Mesodermal cell (in vitro differentiated cells): ENCODE data around the gene SH3PXD2B.

Source experiments
- H3K27ac ChIP-seq: 2 replicates; pipeline ENCODE4 v1.7.0; 2013; ENCODE audit warnings: mild to moderate bottlenecking, low read depth, low read length, moderate library complexity; ENCODE audit not compliant: severe bottlenecking
- H3K36me3 ChIP-seq: 2 replicates; pipeline ENCODE4 v1.7.1; 2013; ENCODE audit warnings: mild to moderate bottlenecking, low read length, moderate library complexity; ENCODE audit not compliant: control insufficient read depth, insufficient read depth
- H3K4me1 ChIP-seq: one replicate; pipeline ENCODE4 v1.7.1; 2013; ENCODE audit warnings: mild to moderate bottlenecking, low read length; ENCODE audit not compliant: insufficient read depth, control insufficient read depth, poor library complexity, severe bottlenecking
- H3K4me3 ChIP-seq: 2 replicates; pipeline ENCODE4 v1.7.0; 2013; ENCODE audit warnings: low read length, control low read depth, mild to moderate bottlenecking; ENCODE audit not compliant: insufficient read depth, poor library complexity, severe bottlenecking; ENCODE audit errors: extremely low read depth
- H3K9me3 ChIP-seq: 2 replicates; pipeline ENCODE4 v1.7.1; 2013; ENCODE audit warnings: mild to moderate bottlenecking, low read length, moderate library complexity; ENCODE audit not compliant: control insufficient read depth
- WGBS, 2 experiments: methylation state at CpG; one replicate each; pipeline ENCODE4 v1.1.5; 2013; ENCODE audit warnings: missing lambda C conversion rate in 2 of 2; ENCODE audit not compliant: insufficient coverage in 2 of 2; 5-methylcytosine and 5-hydroxymethylcytosine counted together

The SH3PXD2B gene

DNA sequence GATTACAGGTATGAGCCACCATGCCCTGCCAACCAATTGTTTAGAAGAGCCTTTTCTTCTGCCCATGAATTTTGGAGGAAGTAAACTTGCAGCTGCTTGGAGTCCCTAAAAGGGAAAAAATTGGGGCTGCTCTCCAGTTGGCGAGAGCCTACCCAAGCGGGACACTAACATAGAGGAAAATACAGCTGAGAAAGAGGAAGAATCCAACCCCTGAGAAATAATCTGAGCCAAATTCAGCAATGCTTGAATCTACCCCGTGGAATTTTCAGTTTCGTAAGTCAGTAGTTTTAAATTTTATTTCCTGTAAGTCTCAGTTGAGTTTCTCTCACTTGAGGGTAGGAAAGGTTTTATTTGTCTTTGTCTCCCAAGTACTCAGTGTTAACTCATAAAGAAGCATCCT, 140.4 kb downstream of the SH3PXD2B start:
- Histone ChIP-seq H3K4me3 (no peak overlapping the region), H3K36me3 (no peaks in the 10 kb centered on the region), H3K4me1 (peaks cover 8% of the 10 kb centered on the region), H3K27ac (no peak overlapping the region), H3K9me3 (no peaks in the 10 kb centered on the region)
- WGBS, 2 experiments: 83 to 93% methylated on average over 2 to 3 of the region's 4 CpGs

- no CpG with 5 or more reads among the region's 1 CpG for WGBS, 2 experiments
- H3K9me3 ChIP-seq: no peaks in the 10 kb centered on the region
- no peaks in the 10 kb centered on the region for H3K36me3 ChIP-seq
- H3K4me3 ChIP-seq: no peak overlapping the region
- H3K4me1 ChIP-seq: peaks cover 8% of the 10 kb centered on the region
- H3K27ac ChIP-seq: no peak overlapping the region
Observed at GRCh38 chr5:172312286-172312685, 142.0 kb downstream of the SH3PXD2B start.

- H3K4me3 ChIP-seq: no peak overlapping the region
- 93 to 100% methylated on average over 1 to 2 of the region's 4 CpGs for WGBS, 2 experiments
- H3K4me1 ChIP-seq: peaks cover 8% of the 10 kb centered on the region
- no peaks in the 10 kb centered on the region for H3K9me3 ChIP-seq
- no peaks in the 10 kb centered on the region for H3K36me3 ChIP-seq
- no peak overlapping the region for H3K27ac ChIP-seq
Observed at GRCh38 chr5:172311605-172312004, 142.7 kb downstream of the SH3PXD2B start.

- Histone ChIP-seq H3K36me3 (no peaks in the 10 kb centered on the region), H3K4me3 (no peak overlapping the region), H3K9me3 (peaks cover 4% of the 10 kb centered on the region), H3K4me1 (peaks cover 8% of the 10 kb centered on the region), H3K27ac (no peak overlapping the region)
- WGBS, 2 experiments: 82 to 93% methylated on average over 2 to 3 of the region's 7 CpGs
Observed at GRCh38 chr5:172311026-172311425, 143.3 kb downstream of the SH3PXD2B start.

- Histone ChIP-seq H3K36me3 (no peaks in the 10 kb centered on the region), H3K27ac (no peak overlapping the region), H3K4me1 (no peaks in the 10 kb centered on the region), H3K4me3 (no peak overlapping the region), H3K9me3 (peaks cover 13% of the 10 kb centered on the region)
- WGBS, 2 experiments: 100% methylated on average over 1 of the region's 2 CpGs; no CpG with 5 or more reads in 1 of the 2 experiments
Observed at GRCh38 chr5:172305380-172305779, 148.9 kb downstream of the SH3PXD2B start.

DNA sequence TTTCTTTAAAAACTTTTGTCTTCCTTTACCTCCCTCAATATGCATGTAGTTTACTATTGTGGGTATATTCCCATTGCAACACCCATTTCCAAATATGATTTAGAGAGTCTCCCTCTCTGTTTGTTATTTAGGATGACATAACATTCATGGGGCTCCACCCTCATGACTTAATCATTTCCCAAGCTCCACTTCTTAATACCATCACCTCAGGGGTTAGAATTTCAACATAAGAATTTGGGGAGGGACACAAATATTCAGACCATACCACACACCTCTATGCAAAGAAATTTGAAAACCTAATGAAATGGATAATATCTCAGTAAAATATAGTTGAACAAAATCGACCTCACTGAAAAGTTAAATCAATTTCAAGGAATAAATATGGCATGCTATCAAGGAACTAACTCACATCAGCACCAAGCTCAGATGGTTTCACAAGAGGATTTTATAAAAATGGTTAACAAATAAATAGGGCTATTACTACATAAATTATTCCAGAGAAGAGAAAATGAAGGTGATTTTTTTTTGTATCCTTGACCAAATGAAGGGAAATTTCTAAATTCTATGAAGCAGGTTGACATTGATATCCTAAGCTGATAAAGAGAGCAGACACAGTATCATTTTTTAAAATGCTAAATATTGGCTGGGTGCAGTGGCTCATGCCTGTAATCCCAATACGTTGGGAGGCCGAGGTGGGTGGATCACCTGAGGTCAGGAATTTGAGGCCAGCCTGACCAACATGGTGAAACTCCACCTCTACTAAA, 150.6 kb downstream of the SH3PXD2B start:
- Histone ChIP-seq H3K4me1 (no peaks in the 10 kb centered on the region), H3K9me3 (peaks cover 13% of the 10 kb centered on the region), H3K4me3 (no peak overlapping the region), H3K27ac (no peak overlapping the region), H3K36me3 (no peaks in the 10 kb centered on the region)
- 100% methylated on average over 1 of the region's 3 CpGs; no CpG with 5 or more reads in 1 of the 2 experiments for whole genome bisulfite sequencing, 2 experiments

- WGBS, 2 experiments: 60 to 83% methylated on average over 4 to 5 of the region's 5 CpGs
- Histone ChIP-seq H3K4me3 (no peak overlapping the region), H3K4me1 (no peaks in the 10 kb centered on the region), H3K9me3 (peaks cover 13% of the 10 kb centered on the region), H3K36me3 (no peaks in the 10 kb centered on the region), H3K27ac (no peak overlapping the region)
Observed at GRCh38 chr5:172303162-172303561, 151.2 kb downstream of the SH3PXD2B start.

GRCh38 chr5:172302047-172302710, 152.1 kb downstream of the SH3PXD2B start:
- Histone ChIP-seq H3K27ac (no peak overlapping the region), H3K4me1 (no peaks in the 10 kb centered on the region)
- 72 to 77% methylated on average over 7 to 9 of the region's 9 CpGs for WGBS, 2 experiments

DNA sequence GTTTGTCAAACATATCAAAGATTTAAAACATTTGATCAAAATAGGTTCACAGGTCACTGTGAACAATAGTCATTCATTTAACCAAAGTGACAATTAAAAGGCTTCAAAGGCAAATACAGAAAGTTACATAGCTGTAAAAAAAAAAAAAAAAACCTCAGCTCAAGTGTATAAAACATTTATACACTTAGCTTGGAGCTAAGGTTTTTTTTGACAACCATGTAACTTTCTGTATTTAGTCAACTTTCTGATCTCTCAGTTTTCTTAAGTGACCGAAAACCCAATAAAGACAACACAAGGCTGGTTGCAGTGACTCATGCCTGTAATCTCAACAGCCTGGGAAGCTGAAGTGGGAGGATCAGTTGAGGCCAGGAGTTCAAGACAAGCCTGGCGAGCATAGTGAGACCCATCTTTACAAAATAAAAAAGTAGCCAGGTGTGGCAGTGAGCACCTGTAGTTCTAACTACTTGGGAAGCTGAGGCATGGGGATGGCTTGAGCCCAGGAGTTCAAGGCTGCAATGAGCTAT, 154.3 kb downstream of the SH3PXD2B start:
- H3K27ac ChIP-seq: no peak overlapping the region
- 86 to 100% methylated on average over 1 of the region's 2 CpGs for WGBS, 2 experiments

More at GRCh38 chr5:172302047-172302710, 152.1 kb downstream of the SH3PXD2B start:
- peaks cover 13% of the 10 kb centered on the region for H3K9me3 ChIP-seq
- H3K36me3 ChIP-seq: no peaks in the 10 kb centered on the region
- H3K4me3 ChIP-seq: no peak overlapping the region

GRCh38 chr5:172294831-172295230, 159.5 kb downstream of the SH3PXD2B start:
- Histone ChIP-seq H3K27ac (no peak overlapping the region), H3K4me3 (no peak overlapping the region), H3K4me1 (peaks cover 4% of the 10 kb centered on the region), H3K36me3 (no peaks in the 10 kb centered on the region), H3K9me3 (no peaks in the 10 kb centered on the region)

More for the DNA sequence above, 154.3 kb downstream of the SH3PXD2B start:
- peaks cover under 1% of the 10 kb centered on the region for H3K9me3 ChIP-seq
- H3K4me3 ChIP-seq: no peak overlapping the region
- H3K36me3 ChIP-seq: no peaks in the 10 kb centered on the region
- H3K4me1 ChIP-seq: no peaks in the 10 kb centered on the region
